MM.1S (cell line): ENCODE results near the gene ELMOD1.

Source experiments
- EZH2 ChIP-seq: fragments of 300-600 bp; sonication (generic); optimal IDR thresholded peaks from 2 replicates; pipeline ENCODE3; 2017; ENCODE audit warnings: low read depth, mild to moderate bottlenecking, antibody characterized with exemption, low read length, mixed read lengths
- EZH2phosphoT487 ChIP-seq: fragments of 300-600 bp; sonication (generic); IDR thresholded peaks from 2 replicates; pipeline ENCODE4 v1.6.1; 2018; ENCODE audit warnings: antibody characterized with exemption, low read length
- TF ChIP-seq, protein P1 (sequence below): fragments of 300-600 bp; sonication (generic); IDR thresholded peaks from 2 replicates; pipeline ENCODE4 v1.5.1; 2016; ENCODE audit warnings: antibody characterized with exemption, low read length, mixed read lengths

DNA sequence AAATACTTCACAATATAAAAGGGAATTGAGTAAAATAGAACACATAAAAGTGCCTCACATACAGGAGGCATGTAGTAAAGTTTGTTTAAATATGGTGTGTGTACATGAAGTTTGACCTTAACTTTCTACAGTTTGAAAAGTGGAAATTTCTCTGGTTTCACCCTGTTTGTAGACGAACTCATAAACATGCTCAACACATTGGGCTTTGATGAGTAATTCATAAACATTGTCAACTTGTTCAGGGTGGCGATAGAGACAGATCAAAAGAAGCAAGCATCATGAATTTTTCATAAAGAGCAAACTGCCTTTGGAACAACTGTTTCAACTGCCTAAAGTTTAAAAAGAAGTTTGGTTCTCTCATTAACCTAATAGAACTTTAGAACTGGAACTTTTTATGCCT lies 111.8 kb downstream of the ELMOD1 start:
- TF ChIP-seq EZH2 (no peak), EZH2phosphoT487 (no peak)
- TF ChIP-seq, protein P1, sequence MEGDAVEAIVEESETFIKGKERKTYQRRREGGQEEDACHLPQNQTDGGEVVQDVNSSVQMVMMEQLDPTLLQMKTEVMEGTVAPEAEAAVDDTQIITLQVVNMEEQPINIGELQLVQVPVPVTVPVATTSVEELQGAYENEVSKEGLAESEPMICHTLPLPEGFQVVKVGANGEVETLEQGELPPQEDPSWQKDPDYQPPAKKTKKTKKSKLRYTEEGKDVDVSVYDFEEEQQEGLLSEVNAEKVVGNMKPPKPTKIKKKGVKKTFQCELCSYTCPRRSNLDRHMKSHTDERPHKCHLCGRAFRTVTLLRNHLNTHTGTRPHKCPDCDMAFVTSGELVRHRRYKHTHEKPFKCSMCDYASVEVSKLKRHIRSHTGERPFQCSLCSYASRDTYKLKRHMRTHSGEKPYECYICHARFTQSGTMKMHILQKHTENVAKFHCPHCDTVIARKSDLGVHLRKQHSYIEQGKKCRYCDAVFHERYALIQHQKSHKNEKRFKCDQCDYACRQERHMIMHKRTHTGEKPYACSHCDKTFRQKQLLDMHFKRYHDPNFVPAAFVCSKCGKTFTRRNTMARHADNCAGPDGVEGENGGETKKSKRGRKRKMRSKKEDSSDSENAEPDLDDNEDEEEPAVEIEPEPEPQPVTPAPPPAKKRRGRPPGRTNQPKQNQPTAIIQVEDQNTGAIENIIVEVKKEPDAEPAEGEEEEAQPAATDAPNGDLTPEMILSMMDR, result no peak
